NCI-H526 treated with DMSO at 0.1 percent for 48 hours (cell line): ENCODE data around the gene CDH20.

Experiments
- DNase-seq: peaks from one replicate; lab custom pipeline; 2025; lab: John Stamatoyannopoulos, UW

Gene CDH20

GRCh38 chr18:61575419-61575818 is 242.2 kb downstream of the CDH20 start:
- DNase-seq: no peak

GRCh38 chr18:61578846-61579245 is 245.6 kb downstream of the CDH20 start:
- DNase-seq: no peak

DNA sequence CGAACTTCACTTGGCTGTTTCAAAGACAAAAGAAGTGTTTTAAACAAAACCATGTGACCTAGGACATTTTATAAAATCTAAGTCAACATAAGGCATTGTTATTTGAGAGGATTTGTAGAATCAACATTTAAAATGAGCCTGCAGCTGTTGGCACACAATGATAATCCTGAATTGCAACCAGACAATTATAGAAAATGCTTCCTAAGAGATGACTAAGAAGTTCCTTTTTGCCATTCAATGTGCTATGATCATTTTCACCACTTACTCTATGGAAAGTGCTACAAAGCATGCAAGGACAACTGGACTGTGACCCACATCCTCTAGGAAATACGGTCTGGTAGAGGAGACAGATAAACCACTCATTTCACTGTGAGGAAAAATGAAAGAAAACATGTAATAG is 246.4 kb downstream of the CDH20 start:
- no peak for DNase-seq

DNA sequence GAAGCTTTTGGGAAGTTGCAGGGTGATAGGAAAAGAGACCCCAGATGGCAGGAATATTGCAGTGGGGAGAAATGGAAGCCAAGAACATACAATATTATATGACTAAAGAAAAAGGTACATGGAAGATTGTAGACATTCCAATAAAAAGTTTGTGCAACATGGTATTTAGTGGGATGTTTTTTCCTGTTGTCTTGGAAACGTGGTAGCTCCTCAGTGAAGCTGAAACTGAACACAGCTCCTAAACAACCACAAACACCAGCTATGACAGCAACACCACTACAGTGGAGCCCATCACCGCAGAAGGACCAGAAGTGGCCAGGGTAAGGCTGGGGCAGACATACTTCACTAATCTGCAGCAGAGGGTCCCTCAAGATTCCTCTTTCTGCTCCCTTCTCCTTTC is 246.8 kb downstream of the CDH20 start:
- DNase-seq: no peak

DNA sequence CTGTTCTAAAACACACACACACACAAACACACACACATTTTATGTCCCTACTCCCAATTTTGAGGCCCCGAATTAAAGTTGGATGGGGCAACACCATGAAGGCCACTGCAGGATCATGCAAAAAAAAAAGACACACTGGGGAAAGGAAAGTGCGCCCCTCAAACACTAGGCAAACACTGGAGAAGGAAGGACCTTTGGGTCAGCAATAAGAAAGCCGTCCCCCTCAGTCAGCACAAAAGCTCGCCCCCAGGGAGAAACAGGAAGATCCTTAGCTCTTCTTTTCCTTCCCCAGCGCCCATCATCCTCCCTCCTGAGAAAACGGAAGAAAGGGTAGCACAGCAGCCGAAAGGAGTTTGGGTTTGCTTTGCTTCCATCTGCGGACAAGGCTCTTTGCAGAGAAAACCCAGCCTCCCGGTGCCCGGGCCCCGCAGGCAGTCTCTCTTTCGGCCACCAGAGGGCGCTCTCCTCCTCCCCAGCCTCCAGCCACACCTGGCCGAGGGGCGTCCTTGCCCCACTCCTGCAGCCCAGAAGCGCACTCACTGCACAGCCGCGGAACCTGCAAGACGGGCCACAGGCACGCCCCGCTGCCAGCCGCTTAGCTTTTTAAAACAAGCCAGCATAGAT is 248.5 kb downstream of the CDH20 start:
- peak; percentile 20 for DNase-seq

- no peak for DNase-seq
These were observed 249.0 kb downstream of the CDH20 start for GRCh38 chr18:61582202-61582710.

GRCh38 chr18:61583548-61583947 is 250.3 kb downstream of the CDH20 start:
- DNase-seq: no peak

- no peak for DNase-seq
These were observed 254.6 kb downstream of the CDH20 start for GRCh38 chr18:61587865-61588264.

DNA sequence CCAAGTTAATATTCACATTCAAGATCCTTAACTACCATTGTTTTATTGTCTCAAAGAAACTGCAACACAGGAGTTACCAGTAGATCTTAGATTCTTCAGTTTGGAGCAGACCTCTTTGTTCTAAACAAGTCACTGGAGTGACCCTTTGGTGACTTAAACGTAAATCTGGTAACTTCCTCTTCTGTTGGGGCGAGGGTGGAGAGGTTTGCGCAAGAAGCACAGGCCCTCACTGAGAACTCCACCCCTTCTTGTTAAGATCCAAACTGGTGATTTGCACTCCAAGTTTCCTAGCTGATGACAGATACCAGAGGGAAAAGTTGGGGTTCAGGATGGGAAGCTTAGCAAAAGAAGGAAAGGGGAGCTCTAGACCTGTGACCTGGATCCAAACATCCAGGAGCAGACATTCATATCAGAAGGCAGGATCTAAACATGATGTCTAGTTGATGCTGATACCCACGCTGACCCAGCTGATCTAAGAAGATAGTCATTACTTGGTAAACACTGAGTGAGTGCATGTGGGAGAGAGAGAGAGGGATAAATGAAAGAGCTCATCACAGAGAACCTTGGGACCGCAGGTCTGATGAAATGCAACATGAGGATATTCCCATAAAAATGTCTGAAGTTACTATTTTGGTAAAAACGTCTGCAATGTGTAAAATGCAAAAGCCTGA is 256.0 kb downstream of the CDH20 start:
- no peak for DNase-seq

GRCh38 chr18:61589724-61590065 is 256.5 kb downstream of the CDH20 start:
- DNase-seq: no peak

DNA sequence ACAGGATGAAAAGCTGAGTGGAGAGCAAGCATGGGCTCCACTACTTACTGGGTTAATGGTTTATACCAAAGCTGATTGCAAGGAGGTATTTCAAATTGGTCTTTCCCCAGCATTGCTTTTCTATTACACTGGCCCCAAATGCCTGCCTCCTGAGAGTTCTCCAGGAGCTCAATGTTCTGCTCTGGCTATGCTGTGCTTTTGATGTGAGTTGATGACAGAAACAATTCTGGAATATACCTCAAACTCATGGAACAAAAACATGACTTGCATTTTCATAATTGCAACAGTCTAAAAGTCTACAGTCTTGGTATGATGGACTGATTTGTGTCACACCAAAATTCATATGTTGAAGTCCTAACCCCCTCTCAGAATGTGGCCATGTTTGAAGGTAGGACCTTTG is 258.0 kb downstream of the CDH20 start:
- no peak for DNase-seq

GRCh38 chr18:61595615-61596251 is 262.5 kb downstream of the CDH20 start:
- no peak for DNase-seq

- no peak for DNase-seq
These were observed 263.1 kb downstream of the CDH20 start for GRCh38 chr18:61596296-61596695.

DNA sequence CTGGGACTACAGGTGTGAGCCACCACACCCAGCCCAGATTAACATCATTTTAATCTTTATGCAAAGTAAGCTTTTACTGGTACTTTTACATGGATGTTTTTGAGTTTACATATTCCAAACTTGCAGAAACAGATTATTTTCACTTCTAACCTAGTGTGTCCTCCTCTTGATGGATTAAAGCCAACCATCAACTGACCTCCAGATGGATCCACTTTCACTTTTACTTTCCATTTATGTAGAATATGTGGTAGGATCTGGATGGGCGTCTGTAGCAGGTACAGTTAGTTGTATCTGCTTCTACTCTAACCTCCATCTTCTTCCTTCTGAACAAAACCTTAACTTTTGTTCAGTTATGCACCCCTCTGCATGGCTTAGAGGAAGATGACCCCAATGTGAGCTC is 264.1 kb downstream of the CDH20 start:
- no peak for DNase-seq

DNA sequence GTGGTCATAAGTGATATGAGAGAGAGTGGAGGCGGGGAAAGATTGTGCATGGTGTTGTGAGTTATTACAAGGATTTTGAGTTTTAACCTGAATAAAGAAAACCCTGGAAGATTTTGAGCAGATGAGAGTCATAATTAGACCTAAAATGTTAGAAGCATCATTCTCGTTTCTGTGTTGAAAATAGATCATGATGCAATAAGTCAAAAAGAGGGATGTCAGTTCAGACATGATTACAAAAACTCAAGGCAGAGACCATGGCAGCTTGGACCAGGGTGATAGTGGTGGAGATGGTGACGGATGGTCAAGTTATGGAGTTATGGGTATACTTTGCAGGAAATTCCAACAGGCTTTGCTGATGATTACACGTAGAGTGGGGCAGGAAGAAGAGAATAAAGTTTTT is 267.2 kb downstream of the CDH20 start:
- DNase-seq: no peak

- DNase-seq: no peak
These were observed 269.6 kb downstream of the CDH20 start for GRCh38 chr18:61602836-61603235.
